Suprapubic skin (tissue), 3 donors: ENCODE results near the gene ZBTB16.

Experiments
- CTCF ChIP-seq, 2 donors: fragments of 200-600 bp in 1 of 2; fragments of 450-650 bp in 1 of 2; sonication (generic) in 1 of 2; IDR thresholded peaks; one replicate each; pipeline ENCODE4 v1.5.1; 2016 to 2019; ENCODE audit warnings: antibody characterized with exemption in 2 of 2, mild to moderate bottlenecking in 1 of 2, moderate library complexity in 1 of 2
- EP300 ChIP-seq: sonication (generic); formaldehyde crosslinking; IDR thresholded peaks from one replicate; pipeline ENCODE4 v1.6.1; 2017; ENCODE audit warnings: antibody characterized with exemption

DNA sequence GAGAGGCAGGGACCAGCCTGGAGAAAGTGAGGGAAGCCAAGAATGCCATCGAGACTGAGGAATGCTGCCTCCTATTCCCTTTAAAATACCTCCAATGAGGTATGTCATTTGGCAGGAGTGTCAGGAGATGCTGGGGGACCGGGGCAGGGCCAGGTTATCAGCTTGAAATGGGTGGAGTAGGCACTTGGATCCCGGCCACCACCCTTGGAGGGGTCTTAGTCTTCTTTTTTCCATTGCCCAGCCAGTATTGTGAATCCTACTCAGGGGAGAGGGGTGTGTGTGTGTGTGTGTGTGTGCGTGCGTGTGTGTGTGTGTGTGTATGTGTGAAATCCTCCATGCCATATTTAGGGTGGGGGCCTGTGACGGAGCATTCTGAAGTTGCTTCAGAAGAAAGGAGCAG, 116.2 kb downstream of the ZBTB16 start:
- TF ChIP-seq CTCF (IDR thresholded peaks at IDR 0.05) (no peak), EP300 (no peak)
